OCI-LY7 (cell line): ENCODE data around the gene GPR84. TPM values are rescaled to one million over a fixed set of nuclear protein-coding genes. Genes with fewer than 3 reads are reported as not detected.

Experiments
- BruUV-seq: library from RNA; stranded (reverse); fragments of 400-500 nt; replicated peaks from 2 replicates; lab custom pipeline; 2021; lab: Mats Ljungman, UMichigan
- CTCF ChIA-PET: fragments of 300-600 bp; sonication (Branson Sonifier 250); formaldehyde crosslinking; loops from one replicate; lab custom pipeline; 2022; ENCODE audit warnings: antibody characterized with exemption; ENCODE audit not compliant: unreplicated experiment; lab: Charles Lee
- POLR2A ChIA-PET: fragments of 300-600 bp; sonication (Branson Sonifier 250); formaldehyde crosslinking; loops from one replicate; lab custom pipeline; 2022; ENCODE audit warnings: antibody characterized with exemption; lab: Charles Lee
- DNase-seq: peaks from one replicate; pipeline ENCODE4 v3.0.0-alpha.2; 2015; ENCODE audit warnings: low spot score
- H2AFZ ChIP-seq: fragments of 200-600 bp; sonication (generic), shearing (Covaris generic); 2 replicates; pipeline ENCODE4 v1.6.1; 2014; ENCODE audit warnings: mild to moderate bottlenecking, antibody characterized with exemption, low read length, moderate library complexity
- H3K27ac ChIP-seq: fragments of 200-600 bp; sonication (generic); 2 replicates; pipeline ENCODE4 v1.5.1; 2014; ENCODE audit warnings: mixed run types, low read depth, mild to moderate bottlenecking, moderate library complexity, low read length, inconsistent platforms; ENCODE audit not compliant: poor library complexity, severe bottlenecking
- H3K36me3 ChIP-seq: fragments of 200-600 bp; sonication (generic); 2 replicates; pipeline ENCODE4 v1.6.1; 2014; ENCODE audit warnings: mild to moderate bottlenecking, antibody characterized with exemption, low read length, moderate library complexity, mixed read lengths; ENCODE audit not compliant: insufficient read depth
- H3K4me1 ChIP-seq: fragments of 200-600 bp; sonication (generic); 2 replicates; pipeline ENCODE4 v1.5.1; 2014; ENCODE audit warnings: mild to moderate bottlenecking, low read length; ENCODE audit not compliant: insufficient read depth, poor library complexity, severe bottlenecking
- H3K4me2 ChIP-seq: fragments of 200-600 bp; sonication (generic); 2 replicates; pipeline ENCODE4 v1.6.1; 2014; ENCODE audit warnings: mild to moderate bottlenecking, low read length
- H3K4me3 ChIP-seq: fragments of 200-600 bp; sonication (generic); 2 replicates; pipeline ENCODE4 v1.5.1; 2014; ENCODE audit warnings: mild to moderate bottlenecking, low read depth, low read length; ENCODE audit not compliant: poor library complexity, severe bottlenecking
- H3K79me2 ChIP-seq: fragments of 200-600 bp; sonication (generic); 2 replicates; pipeline ENCODE4 v1.6.1; 2016; ENCODE audit warnings: low read depth, mild to moderate bottlenecking, low read length, moderate library complexity, mixed read lengths; ENCODE audit not compliant: insufficient read depth
- H3K9me2 ChIP-seq: fragments of 200-600 bp; sonication (generic); 2 replicates; pipeline ENCODE4 v1.6.1; 2016; ENCODE audit warnings: mild to moderate bottlenecking, low read length, mixed read lengths; ENCODE audit not compliant: insufficient read depth
- H3K9me3 ChIP-seq: fragments of 200-600 bp; sonication (generic); 2 replicates; pipeline ENCODE4 v1.6.1; 2014; ENCODE audit warnings: mild to moderate bottlenecking, mixed run types, low read length, mixed read lengths
- H4K20me1 ChIP-seq: fragments of 200-600 bp; sonication (generic); 2 replicates; pipeline ENCODE4 v1.6.1; 2014; ENCODE audit warnings: mild to moderate bottlenecking, antibody characterized with exemption, low read length, moderate library complexity, mixed read lengths; ENCODE audit not compliant: insufficient read depth
- EZH2phosphoT487 ChIP-seq: fragments of 200-600 bp; sonication (generic); IDR thresholded peaks from 2 replicates; pipeline ENCODE4 v1.6.1; 2018; ENCODE audit warnings: low read depth, borderline replicate concordance, mild to moderate bottlenecking, mixed run types, antibody characterized with exemption, low read length, moderate library complexity, mixed read lengths
- intact Hi-C: fragments of 100-400 bp; cut with micrococcal nuclease; formaldehyde crosslinking; loops from one replicate; pipeline ENCODE4 v1.10.0; 2022; ENCODE audit not compliant: unreplicated experiment
- total RNA-seq, 2 experiments: library from RNA; depleted of rRNA in 1 of 2; stranded (reverse); fragments of >200 nt in 1 of 2; shearing (Covaris generic) in 1 of 2; gene quantifications; 2 replicates each; pipeline ENCODE4 v1.2.3, GENCODE V29; 2014 to 2022
- TF ChIP-seq, protein P1 (sequence below): fragments of 200-600 bp; sonication (generic); conservative IDR thresholded peaks from 2 replicates; pipeline ENCODE4 v1.5.1; 2014; ENCODE audit warnings: mild to moderate bottlenecking, antibody characterized with exemption, low read length, moderate library complexity, mixed read lengths

GPR84 gene
- total RNA-seq, 2 experiments from 2014 or later, result 0.30 TPM; not detected in 1

DNA sequence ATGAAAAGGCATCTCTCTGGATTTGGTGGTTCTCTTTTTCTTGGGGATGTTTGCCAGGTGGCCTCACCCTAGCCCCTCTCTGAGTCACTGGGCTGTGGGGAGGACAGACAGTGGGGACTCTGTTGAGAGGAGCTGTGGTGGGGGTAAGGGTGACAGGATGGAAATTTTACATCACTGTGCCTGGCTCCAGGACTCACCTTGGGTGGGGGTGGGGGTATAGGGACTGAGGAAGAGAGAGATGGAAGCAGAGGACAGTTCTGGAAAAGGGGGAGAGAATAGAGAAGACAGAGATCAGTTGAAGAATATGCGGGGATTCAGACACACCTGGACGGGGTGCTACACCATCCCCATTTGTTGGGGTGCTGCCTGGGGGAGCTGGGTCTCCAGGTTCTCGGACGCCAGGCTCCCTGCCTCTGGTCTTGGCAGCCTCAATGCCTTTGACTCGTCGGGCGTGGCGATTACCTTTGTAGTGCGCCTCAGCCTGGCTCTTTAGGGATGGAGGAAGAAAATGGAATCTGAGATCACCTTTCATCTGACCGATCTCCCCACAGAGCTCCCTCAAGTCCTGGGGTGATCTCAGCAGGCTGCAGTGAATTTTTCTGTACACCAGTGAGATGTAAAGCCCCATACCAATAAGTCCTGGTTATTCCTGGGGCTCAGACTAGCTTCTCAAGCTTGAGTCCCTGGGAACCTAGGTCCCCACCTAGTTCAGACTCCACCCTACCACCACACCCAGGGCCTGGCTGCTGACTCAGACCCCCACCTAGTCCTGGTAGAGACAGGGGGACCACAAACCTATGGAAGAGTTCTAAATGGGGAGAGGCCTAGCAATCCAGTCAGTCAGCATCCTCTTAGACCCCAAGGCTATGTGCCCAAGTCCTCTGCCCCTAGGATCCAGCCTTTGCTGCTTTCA, 9.6 kb upstream of the GPR84 start:
- Histone ChIP-seq H3K4me1 (peaks cover 8% of the 10 kb centered on the region), H3K4me2 (no peak overlapping the region), H3K27ac (no peak overlapping the region), H2AFZ (no peak overlapping the region), H3K79me2 (no peaks in the 10 kb centered on the region), H3K36me3 (no peaks in the 10 kb centered on the region), H3K9me2 (no peaks in the 10 kb centered on the region), H4K20me1 (no peaks in the 10 kb centered on the region), H3K4me3 (no peak overlapping the region), H3K9me3 (no peaks in the 10 kb centered on the region)
- no peak for TF ChIP-seq EZH2phosphoT487
- TF ChIP-seq, protein P1, sequence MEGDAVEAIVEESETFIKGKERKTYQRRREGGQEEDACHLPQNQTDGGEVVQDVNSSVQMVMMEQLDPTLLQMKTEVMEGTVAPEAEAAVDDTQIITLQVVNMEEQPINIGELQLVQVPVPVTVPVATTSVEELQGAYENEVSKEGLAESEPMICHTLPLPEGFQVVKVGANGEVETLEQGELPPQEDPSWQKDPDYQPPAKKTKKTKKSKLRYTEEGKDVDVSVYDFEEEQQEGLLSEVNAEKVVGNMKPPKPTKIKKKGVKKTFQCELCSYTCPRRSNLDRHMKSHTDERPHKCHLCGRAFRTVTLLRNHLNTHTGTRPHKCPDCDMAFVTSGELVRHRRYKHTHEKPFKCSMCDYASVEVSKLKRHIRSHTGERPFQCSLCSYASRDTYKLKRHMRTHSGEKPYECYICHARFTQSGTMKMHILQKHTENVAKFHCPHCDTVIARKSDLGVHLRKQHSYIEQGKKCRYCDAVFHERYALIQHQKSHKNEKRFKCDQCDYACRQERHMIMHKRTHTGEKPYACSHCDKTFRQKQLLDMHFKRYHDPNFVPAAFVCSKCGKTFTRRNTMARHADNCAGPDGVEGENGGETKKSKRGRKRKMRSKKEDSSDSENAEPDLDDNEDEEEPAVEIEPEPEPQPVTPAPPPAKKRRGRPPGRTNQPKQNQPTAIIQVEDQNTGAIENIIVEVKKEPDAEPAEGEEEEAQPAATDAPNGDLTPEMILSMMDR, result no peak
- BruUV-seq, result no TSS peak
- POLR2A ChIA-PET, result interaction anchor here (1.2 kb wide), 1 partner anchor 158 kb away, joined by 3 read pairs; no protein-coding TSS in a partner anchor
- intact Hi-C loops, result no loop called here
- CTCF ChIA-PET, result interaction anchor here (0.6 to 1.0 kb wide), 2 partner anchors 14 to 185 kb away, joined by 3 to 7 read pairs; partner anchors contain the start of gene SMUG1
- DNase-seq, result no peak

DNA sequence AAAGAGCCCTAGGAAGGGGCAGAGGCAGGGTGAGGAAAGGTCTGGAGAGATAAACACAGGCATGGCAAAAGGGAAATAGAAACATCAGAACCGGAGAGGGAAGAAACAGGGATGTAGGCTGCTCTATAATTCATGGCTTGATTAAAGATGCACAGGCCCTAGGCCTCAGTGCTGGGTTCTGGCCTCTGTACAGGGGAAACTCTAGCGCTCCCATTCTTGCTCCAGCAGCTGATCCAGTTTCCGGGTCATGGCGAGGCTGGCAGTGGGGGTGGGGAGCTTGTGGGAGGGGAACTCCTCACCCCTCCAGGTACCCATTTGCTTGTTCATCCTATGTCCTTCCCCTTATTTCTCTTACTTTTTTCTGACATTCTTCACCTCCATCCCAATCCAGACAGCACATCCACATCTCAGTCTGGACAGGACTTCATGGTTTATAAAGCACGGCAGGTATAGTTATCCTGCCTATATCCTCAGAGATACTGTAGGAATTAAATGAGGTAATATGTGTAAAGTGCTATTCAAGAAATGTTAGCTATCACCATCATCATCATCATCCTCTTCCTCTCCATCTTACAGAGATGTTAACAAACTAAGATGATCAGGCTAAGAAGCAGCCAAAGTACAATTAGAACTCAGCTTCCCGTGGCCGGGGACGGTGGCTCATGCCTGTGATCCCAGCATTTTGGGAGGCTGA, 8.0 kb upstream of the GPR84 start:
- TF ChIP-seq, protein P1, result no peak
- TF ChIP-seq EZH2phosphoT487, result no peak
- Histone ChIP-seq H2AFZ (no peak overlapping the region), H3K27ac (no peak overlapping the region), H3K79me2 (no peaks in the 10 kb centered on the region), H3K36me3 (no peaks in the 10 kb centered on the region), H3K4me3 (no peak overlapping the region), H3K9me2 (no peaks in the 10 kb centered on the region), H3K9me3 (no peaks in the 10 kb centered on the region), H3K4me1 (peaks cover 13% of the 10 kb centered on the region), H4K20me1 (no peaks in the 10 kb centered on the region), H3K4me2 (no peak overlapping the region)
- no peak for DNase-seq
- ChIA-PET CTCF (interaction anchor here (0.5 kb wide), 1 partner anchor 153 kb away, joined by 3 read pairs; no protein-coding TSS in a partner anchor), POLR2A (no interaction called here)
- intact Hi-C loops, result no loop called here
- BruUV-seq, result no TSS peak
